CD4-positive, alpha-beta T cell treated with Interleukin-17A for 4 hours (primary cell): Measurements from ENCODE around the gene CCDC88C.
A peak's percentile ranks its signal among the peaks of the same experiment; 100 is the strongest.
"Not testable (repeated sequence)": the region's sequence is repeated elsewhere in the genome, so short reads cannot be mapped to it uniquely, and the experiment has no call there.

Experiments
- DNase-seq: peaks from one replicate; pipeline ENCODE4 v3.0.0-alpha.2; 2020; ENCODE audit warnings: mixed read lengths

Gene CCDC88C

DNA sequence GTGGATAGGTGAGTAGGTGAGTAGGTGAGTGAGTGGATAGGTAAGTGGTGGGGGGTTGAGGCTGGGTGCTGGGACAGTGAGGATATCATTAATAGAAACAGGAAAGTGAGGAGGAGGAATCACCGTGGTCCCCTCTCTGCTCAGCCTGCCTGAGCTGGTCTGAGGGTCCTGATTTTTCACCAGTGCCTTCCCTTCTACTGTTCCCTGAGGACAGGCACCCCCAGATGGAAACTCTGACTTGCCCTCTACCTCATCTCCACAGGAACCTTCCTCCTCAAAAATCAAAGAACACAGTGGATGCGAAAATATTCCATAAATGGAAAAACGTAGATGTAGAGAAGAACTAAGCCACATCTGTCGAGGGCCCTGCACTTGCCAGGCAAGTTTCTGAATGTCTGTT, 175.0 kb downstream of the CCDC88C start:
- peak; percentile 35 for DNase-seq

- peak; percentile 63 for DNase-seq
Observed at GRCh38 chr14:91241863-91242262, 175.8 kb downstream of the CCDC88C start.

GRCh38 chr14:91238661-91239060, 179.0 kb downstream of the CCDC88C start:
- no peak for DNase-seq

DNA sequence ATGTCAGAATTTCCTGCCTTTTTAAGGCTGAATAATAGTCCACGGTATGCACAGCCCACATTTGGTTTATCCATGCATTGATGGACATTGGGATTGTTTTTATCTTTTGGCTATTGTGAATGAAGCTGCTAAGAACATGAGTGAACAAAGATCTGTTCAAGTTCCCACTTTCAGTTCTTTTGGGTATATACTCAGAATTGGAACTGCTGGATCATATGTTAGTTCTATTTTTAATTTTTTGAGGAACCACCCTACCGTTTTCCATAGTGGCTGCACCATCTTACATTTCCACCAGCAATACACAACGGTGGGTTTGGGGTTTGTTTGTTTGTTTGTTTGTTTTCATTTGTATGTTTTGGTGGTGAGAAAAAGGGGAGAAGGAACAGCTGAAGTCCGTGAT, 179.5 kb downstream of the CCDC88C start:
- no peak for DNase-seq

DNA sequence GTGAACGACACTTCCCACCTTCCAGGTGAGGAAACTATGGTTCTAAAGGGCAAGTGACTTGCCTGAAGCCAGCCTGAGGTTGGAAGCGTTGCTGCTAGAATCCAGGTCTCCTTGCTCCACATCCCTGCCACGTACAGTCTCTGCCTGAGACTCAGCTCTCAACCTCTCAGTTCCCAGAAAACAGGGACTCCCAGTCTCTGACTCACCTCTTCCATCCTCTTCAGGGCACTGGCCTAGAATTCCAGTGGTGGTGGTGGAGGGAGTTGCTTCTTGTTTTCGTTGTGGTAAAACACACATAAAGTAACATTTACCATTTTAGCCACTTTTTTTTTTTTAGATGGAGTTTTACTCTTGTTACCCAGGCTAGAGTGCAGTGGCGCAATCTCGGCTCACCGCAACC, 180.4 kb downstream of the CCDC88C start:
- DNase-seq = no peak

DNA sequence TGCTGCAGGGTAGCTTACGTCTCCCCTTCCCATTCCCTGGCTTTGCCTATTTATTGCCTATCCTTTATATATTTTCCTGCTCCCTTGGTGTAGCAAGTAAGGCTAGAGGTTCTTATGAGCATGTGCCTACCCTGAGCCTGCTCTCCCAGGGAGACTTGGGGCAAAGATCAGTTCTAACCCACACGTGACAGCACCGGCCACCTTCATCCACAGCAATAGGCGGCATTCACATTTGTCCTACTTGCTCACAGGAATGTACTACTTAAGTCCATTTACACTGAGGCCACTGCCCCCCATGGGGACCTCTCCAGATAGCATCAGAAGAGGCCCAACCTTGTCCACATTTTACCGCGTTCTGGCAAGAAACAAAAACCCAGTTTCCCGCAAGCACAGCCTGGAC, 181.8 kb downstream of the CCDC88C start:
- no peak for DNase-seq

GRCh38 chr14:91234791-91235114, 182.9 kb downstream of the CCDC88C start:
- DNase-seq = no peak

DNA sequence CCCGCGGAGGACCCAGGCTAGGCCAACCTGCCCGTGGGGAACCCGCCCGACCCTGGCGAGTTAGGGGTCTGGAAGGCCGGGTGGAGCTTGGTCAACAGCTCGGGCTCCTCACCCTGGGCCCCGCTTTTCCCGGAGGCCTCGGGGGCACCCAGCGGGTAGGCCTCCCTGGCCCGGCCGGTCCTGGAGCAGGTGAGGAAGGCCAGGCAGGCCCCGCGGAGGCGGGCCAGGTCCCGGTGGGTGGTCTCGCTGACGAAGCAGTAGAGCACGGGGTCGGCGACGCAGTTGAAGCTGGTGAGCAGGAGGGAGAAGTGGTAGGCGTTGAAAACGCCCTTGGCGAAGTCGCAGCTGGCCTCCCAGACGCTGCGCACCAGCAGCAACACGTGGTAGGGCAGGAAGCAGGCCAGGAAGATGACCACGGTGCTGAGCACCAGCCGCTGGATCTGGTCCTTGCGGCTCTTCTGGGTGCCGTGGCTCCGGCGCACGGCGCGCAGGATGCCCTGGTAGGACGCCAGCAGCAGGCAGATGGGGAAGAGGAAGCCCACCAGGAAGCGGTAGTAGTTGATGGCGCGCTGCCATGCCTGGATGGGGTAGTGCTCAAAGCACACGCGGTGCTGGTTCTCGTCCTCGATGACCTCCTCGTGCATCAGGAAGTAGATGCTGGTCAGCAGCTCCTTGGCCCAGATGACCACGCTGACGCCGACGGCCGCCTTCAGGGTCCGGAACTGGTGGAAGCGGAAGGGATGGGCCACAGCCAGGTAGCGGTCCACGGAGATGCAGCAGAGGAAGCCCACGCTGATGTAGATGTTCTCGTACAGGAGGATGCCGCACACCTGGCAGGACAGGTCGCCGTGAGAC, 183.5 kb downstream of the CCDC88C start:
- no peak for DNase-seq

DNA sequence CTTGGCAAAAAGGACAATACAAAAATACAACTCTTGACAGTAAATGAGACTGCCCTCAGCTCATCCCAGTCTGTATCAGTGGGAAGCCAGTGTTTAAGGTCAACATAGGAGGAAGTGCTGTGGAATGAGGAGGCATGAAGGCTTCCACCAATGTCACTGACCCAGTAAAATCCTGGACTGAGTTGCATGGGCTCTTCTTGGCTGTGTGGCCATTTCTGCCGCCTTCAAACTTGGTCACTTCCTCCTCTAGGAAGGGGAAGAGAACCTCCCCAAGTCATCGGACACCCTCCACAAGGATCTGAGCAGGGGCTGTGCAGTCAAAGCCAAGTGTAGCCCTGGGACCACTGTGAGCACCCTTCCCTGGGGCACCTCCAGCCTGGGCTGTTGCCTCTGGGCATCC, 185.0 kb downstream of the CCDC88C start:
- no peak for DNase-seq

DNA sequence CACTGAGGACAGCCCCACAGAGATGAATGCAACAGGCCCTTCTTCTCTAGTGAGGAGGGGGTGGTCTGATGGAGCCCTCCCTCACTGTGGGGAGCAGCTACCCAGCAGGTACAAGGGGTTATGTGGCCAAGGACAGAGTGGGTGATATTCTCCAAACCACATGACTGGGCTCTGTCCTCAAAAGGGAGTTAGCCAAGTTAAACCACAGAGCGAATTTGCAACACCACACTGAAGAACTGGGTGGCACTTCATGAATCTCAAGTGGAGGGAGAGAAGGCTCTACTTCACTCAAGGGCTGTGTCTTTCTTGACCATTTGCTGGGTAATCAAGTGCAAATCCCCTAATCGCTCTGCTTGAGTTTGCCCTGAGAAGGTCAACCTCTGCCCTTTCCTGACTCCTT, 185.6 kb downstream of the CCDC88C start:
- no peak for DNase-seq

DNA sequence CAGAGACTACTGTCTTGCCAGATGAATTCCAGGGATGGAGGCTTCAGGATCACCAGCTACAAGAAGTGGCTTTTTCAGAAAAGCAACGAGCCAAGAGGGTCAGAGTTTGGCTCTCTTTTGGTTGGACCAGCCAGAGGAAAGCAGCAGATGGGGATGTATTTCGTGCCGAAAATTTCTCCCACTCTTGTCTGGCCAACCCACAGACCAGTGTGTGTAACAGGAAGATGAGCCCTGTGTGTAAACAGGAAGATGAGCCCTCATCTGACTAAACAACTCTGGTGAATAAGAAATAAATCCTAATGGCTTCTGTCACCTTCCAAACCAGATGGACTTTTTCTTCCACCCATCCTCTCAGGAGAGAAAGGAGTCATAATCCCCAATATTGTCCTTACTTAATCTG, 186.2 kb downstream of the CCDC88C start:
- peak; percentile 39 for DNase-seq

- DNase-seq = no peak
Observed at GRCh38 chr14:91230397-91231035, 187.1 kb downstream of the CCDC88C start.

- DNase-seq = peak; percentile 77
Observed at GRCh38 chr14:91229743-91230200, 187.8 kb downstream of the CCDC88C start.

DNA sequence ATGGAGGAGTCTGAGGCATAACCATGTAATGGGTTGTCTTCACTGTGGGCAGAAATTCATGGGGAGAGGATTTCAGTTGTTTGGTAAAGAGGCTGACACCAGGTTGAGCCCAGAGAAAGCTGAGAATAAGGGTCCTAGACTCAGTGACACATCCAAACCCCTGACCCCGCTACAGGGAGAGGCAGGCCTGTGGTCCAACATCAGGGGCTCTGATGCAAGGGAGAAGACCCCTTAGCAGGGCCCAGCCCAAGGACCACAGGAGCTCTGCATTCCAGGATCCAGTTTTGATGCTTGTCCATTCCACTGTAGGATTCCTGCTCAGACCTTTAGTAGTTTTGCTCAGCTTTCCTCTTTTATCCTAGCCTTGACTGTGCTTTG, 188.6 kb downstream of the CCDC88C start:
- DNase-seq = no peak

DNA sequence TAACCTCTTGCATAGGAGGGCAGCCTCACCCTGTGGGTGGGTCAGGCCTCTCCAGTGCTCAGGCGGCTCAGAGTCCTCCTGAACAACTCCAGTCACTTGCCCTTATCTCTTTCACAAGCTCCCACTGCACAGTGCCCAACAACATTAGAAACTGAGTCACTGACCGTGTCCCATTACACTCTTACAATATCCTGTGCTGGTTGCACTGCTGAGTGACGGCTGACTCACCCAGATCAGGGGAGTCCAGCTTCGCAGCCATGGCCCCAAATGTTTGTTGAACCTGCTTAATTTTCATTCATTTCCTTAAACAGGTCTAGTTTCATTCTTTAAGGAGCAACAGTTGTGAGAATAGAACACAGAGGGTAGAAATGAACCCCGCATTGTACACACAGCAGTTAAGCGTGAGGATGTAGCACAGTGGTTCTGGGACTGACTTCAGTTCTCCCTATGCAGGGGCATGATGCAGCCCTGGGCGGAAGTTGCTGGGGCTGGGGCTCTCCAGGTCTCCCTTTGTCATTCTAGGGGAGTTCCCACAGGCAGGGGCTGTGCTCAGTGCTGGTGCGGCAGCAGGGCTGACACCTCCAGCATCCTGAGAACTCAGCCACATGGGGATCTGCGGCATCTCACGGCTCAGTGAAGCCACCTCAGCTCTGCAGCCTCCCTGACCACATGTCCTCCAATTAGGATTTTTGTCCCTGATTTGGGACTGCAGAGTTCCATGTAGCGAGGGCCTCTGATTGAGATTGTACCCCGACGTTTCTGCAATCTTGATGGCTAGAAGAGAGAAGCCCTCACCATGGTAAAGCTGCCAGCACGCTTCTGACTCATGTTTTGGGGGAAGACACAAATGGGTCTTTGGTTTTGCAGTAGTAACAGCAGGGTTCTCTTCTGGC, 189.3 kb downstream of the CCDC88C start:
- DNase-seq = peak; percentile 81

DNA sequence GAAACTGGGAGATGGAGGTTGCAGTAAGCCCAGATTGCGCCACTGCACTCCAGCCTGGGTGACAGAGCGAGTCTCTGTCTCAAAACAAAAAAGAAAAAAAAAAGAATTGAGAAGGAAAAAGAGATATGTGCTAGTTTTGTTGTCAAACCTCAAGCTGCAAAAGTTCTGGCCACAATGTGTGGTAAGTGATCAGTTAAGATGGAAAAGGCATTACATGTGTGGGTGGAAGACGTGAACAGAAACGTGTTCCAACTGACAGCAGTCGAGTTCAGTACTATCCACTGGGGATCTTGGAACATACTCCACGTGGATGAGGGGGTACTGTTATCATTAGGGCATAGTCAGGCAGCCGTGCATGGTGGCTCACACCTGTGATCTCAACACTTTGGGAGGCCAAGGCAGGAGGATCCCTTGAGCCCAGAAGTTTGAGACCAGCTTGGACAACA, 190.4 kb downstream of the CCDC88C start:
- DNase-seq = no peak

GRCh38 chr14:91226360-91226759, 191.3 kb downstream of the CCDC88C start:
- not testable (repeated sequence) for DNase-seq

GRCh38 chr14:91225025-91225424, 192.6 kb downstream of the CCDC88C start:
- DNase-seq = no peak

GRCh38 chr14:91223028-91223783, 194.4 kb downstream of the CCDC88C start:
- DNase-seq = peak; percentile 72
